ENCODE results near the gene CDC27.
"Not testable (repeated sequence)": the region's sequence is repeated elsewhere in the genome, so short reads cannot be mapped to it uniquely, and the experiment has no call there.

Gene CDC27

DNA sequence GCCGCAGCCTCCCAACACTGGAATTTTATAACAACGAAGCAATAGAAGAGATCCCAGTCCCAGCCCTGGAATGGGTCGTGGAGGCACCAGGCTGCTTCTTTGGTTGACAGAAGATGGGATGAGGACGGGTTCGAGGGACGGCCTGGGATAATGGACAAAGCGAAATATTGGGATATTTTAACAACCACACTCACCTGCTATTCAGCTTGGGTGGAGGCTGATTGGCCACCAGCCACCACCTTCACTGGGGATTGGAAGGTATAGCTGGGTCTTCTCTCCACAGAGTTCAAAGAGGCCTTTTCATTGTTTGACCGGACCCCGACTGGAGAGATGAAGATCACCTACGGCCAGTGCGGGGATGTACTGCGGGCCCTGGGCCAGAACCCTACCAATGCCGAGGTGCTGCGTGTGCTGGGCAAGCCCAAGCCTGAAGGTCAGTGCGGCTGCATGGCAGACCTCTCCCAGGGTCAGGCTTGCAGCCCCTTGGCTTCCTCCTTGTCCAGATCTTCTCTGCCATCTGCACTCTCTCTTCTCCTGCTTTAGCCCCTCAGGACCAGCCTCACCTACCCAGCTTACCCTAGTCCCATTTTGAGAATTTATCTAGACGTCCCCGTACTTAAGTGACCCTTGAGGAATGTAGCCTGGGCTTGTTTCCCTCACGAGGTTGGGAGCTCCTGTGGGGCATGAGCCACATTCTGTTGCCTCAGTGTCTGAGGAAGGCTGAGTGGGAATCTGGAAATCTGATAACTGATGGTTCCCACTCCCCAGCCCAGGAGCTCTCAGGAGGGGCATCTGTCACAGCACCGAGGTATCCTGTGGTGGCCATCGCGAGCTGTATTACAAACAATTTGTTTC, 30.8 kb upstream of the CDC27 start:
- no peak overlapping the region for H3K27ac ChIP-seq (replicated peaks)

DNA sequence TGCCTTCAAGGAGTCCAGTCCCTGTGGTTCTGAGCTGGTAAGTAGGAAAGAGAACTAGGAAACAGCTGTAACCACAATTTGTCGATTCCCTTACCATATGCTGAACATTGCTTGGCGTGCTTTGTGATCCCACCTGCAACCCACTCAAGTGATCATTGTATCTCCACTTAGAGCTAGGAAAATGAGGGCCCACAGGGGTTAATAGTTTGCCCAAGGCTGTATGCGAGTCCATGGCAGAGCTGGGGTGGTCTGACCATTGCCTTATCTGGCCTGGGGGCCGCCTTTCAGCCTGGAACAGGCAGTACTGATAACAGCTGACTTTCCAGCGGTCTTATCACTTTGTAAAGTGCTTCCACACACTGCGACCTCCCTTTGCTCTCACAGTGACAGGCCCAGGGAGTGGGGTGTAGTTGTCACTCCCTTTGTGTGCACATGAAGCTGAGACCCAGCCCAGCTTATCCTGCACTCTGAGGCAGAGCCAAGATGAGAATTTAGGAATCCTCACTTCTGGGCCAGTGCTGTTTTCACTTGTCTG, 29.9 kb upstream of the CDC27 start:
- Histone ChIP-seq H3K27me3 (ENCODE audit: insufficient read depth, poor library complexity, severe bottlenecking) (no peaks in the 10 kb centered on the region), H3K27ac (replicated peaks) (no peak overlapping the region), H3K4me3 (replicated peaks; ENCODE audit: insufficient read depth, low read length) (no peak overlapping the region)
- TF ChIP-seq, protein P1, sequence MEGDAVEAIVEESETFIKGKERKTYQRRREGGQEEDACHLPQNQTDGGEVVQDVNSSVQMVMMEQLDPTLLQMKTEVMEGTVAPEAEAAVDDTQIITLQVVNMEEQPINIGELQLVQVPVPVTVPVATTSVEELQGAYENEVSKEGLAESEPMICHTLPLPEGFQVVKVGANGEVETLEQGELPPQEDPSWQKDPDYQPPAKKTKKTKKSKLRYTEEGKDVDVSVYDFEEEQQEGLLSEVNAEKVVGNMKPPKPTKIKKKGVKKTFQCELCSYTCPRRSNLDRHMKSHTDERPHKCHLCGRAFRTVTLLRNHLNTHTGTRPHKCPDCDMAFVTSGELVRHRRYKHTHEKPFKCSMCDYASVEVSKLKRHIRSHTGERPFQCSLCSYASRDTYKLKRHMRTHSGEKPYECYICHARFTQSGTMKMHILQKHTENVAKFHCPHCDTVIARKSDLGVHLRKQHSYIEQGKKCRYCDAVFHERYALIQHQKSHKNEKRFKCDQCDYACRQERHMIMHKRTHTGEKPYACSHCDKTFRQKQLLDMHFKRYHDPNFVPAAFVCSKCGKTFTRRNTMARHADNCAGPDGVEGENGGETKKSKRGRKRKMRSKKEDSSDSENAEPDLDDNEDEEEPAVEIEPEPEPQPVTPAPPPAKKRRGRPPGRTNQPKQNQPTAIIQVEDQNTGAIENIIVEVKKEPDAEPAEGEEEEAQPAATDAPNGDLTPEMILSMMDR (IDR thresholded peaks at IDR 0.05; ENCODE audit: insufficient read depth, low read length) = no peak
- TF ChIP-seq GABPA (IDR thresholded peaks at IDR 0.05; ENCODE audit: low read depth) (no peak), SPI1 (IDR thresholded peaks at IDR 0.05; ENCODE audit: borderline replicate concordance, low read depth) (no peak), POLR2AphosphoS5 (IDR thresholded peaks at IDR 0.05; ENCODE audit: low read depth) (no peak)
- TF ChIP-seq, protein P2, sequence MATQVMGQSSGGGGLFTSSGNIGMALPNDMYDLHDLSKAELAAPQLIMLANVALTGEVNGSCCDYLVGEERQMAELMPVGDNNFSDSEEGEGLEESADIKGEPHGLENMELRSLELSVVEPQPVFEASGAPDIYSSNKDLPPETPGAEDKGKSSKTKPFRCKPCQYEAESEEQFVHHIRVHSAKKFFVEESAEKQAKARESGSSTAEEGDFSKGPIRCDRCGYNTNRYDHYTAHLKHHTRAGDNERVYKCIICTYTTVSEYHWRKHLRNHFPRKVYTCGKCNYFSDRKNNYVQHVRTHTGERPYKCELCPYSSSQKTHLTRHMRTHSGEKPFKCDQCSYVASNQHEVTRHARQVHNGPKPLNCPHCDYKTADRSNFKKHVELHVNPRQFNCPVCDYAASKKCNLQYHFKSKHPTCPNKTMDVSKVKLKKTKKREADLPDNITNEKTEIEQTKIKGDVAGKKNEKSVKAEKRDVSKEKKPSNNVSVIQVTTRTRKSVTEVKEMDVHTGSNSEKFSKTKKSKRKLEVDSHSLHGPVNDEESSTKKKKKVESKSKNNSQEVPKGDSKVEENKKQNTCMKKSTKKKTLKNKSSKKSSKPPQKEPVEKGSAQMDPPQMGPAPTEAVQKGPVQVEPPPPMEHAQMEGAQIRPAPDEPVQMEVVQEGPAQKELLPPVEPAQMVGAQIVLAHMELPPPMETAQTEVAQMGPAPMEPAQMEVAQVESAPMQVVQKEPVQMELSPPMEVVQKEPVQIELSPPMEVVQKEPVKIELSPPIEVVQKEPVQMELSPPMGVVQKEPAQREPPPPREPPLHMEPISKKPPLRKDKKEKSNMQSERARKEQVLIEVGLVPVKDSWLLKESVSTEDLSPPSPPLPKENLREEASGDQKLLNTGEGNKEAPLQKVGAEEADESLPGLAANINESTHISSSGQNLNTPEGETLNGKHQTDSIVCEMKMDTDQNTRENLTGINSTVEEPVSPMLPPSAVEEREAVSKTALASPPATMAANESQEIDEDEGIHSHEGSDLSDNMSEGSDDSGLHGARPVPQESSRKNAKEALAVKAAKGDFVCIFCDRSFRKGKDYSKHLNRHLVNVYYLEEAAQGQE (IDR thresholded peaks at IDR 0.05; ENCODE audit: insufficient replicate concordance, low read depth) = no peak
- no peak for DNase-seq (ENCODE audit: low read depth in 1 of 2, low spot score in 1 of 2)

More for the DNA sequence above, 30.8 kb upstream of the CDC27 start:
- TF ChIP-seq POLR2AphosphoS5 (IDR thresholded peaks at IDR 0.05; ENCODE audit: low read depth) = no peak
- TF ChIP-seq, protein P2 (IDR thresholded peaks at IDR 0.05; ENCODE audit: insufficient replicate concordance, low read depth) = no peak
- TF ChIP-seq SPI1 (IDR thresholded peaks at IDR 0.05; ENCODE audit: borderline replicate concordance, low read depth) = no peak
- TF ChIP-seq, protein P1 (IDR thresholded peaks at IDR 0.05; ENCODE audit: insufficient read depth, low read length) = no peak
- TF ChIP-seq GABPA (IDR thresholded peaks at IDR 0.05; ENCODE audit: low read depth) = no peak
- Histone ChIP-seq H3K4me3 (replicated peaks; ENCODE audit: insufficient read depth, low read length) (no peak overlapping the region), H3K27me3 (ENCODE audit: insufficient read depth, poor library complexity, severe bottlenecking) (no peaks in the 10 kb centered on the region)
- no peak for DNase-seq (ENCODE audit: low read depth in 1 of 2, low spot score in 1 of 2)

DNA sequence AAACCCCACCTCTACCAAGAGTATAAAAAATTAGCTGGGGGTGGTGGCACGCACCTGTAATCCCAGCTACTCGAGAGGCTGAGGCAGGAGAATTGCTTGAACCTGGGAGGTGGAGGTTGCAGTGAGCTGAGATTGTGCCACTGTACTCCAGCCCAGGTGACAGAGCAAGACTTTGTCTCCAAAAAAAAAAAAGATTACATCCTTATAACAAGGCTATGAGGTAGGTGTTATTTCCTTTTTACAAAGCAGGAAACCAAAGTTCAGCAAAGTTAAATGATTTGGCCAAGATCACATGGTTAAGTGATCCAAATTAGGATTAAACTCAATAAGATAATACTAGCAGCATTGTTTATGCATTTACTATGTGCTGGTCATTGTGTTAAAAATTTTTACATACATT, 28.2 kb upstream of the CDC27 start:
- DNase-seq (ENCODE audit: low read depth in 1 of 2, low spot score in 1 of 2); H3K4me3 ChIP-seq (replicated peaks; ENCODE audit: insufficient read depth, low read length); H3K27ac ChIP-seq (replicated peaks); H3K27me3 ChIP-seq (ENCODE audit: insufficient read depth, poor library complexity, severe bottlenecking): not testable (repeated sequence)

DNA sequence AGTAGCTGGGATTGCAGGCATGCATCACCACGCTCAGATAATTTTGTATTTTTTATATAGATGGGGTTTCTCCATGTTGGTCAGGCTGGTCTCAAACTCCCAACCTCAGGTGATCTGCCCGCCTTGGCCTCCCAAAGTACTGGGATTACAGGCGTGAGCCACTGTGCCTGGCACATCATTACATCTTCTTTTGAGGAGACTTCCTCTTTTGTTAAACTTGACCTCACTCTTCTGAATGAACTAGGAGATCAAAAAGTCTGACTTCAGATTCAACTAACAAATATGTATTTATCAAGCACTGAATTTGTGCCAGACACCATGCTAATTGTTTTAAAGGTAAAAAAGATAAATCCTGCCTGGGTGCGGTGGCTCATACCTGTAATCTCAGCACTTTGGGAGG, 27.7 kb upstream of the CDC27 start:
- not testable (repeated sequence) for H3K27me3 ChIP-seq (ENCODE audit: insufficient read depth, poor library complexity, severe bottlenecking); H3K27ac ChIP-seq (replicated peaks); DNase-seq (ENCODE audit: low read depth in 1 of 2, low spot score in 1 of 2); H3K4me3 ChIP-seq (replicated peaks; ENCODE audit: insufficient read depth, low read length)
- TF ChIP-seq SPI1 (IDR thresholded peaks at IDR 0.05; ENCODE audit: borderline replicate concordance, low read depth) = peak; percentile 76
